Psoas muscle (tissue), 8 donors: ENCODE measurements around the gene ZNF385B. TPM values are rescaled to one million over a fixed set of nuclear protein-coding genes. Genes with fewer than 3 reads are reported as not detected.
A peak's percentile ranks its signal among the peaks of the same experiment; 100 is the strongest.

Source experiments
- ATAC-seq, 4 donors: fragments of 200-7000 bp; cut with Tn5 transposase; one replicate each; pipeline ENCODE4 v1.9.1; 2020; ENCODE audit warnings: moderate library complexity in 3 of 4, mild to moderate bottlenecking in 2 of 4
- DNase-seq, 2 donors: peaks; one replicate each; pipeline ENCODE4 v3.0.0-alpha.2; 2020
- H3K27ac ChIP-seq: fragments of 200-600 bp; one replicate; pipeline ENCODE4 v1.8.0; 2022
- H3K27me3 ChIP-seq, 3 donors: fragments of 200-600 bp in 1 of 3; one replicate each; pipeline versions ENCODE4 v1.6.1 to v1.8.0; 2013 to 2022; ENCODE audit warnings: low read length in 2 of 3, mild to moderate bottlenecking in 2 of 3, moderate library complexity in 1 of 3; ENCODE audit not compliant: insufficient read depth in 3 of 3
- H3K36me3 ChIP-seq, 2 donors: fragments of 200-600 bp in 1 of 2; one replicate each; pipeline versions ENCODE4 v1.6.1 to v1.8.0; 2013 to 2022; ENCODE audit warnings: low read depth in 1 of 2, mild to moderate bottlenecking in 1 of 2, moderate library complexity in 1 of 2; ENCODE audit not compliant: insufficient read depth in 1 of 2
- H3K4me1 ChIP-seq: fragments of 200-600 bp; one replicate; pipeline ENCODE4 v1.8.0; 2022
- H3K4me3 ChIP-seq: fragments of 200-600 bp; one replicate; pipeline ENCODE4 v1.8.0; 2022; ENCODE audit warnings: mild to moderate bottlenecking
- H3K9me3 ChIP-seq: fragments of 200-600 bp; one replicate; pipeline ENCODE4 v1.8.0; 2022
- WGBS, 3 donors: extraction: QIAGEN DNeasy Blood & Tissue Kit; methylation state at CpG; one replicate each; pipeline versions ENCODE4 v1.1.6 to v1.1.7; 2013; 5-methylcytosine and 5-hydroxymethylcytosine counted together
- intact Hi-C, 2 donors: fragments of 100-400 bp; cut with DNase I; formaldehyde crosslinking; loops; one replicate each; pipeline versions ENCODE4 v1.11.0 to v1.14.2; 2022
- polyA plus RNA-seq, 3 donors: library from polyadenylated mRNA; stranded (reverse); fragments of 200-250 nt; gene quantifications; one replicate each; pipeline ENCODE4 v1.2.3, GENCODE V29; 2013
- total RNA-seq, 4 donors: library from RNA; stranded (reverse); fragmentation: NEBNext Ultra II Directional in 2 of 4; extraction: Animal tissue kit (Norgen Biotek cat#: 25700) in 2 of 4; gene quantifications; one replicate each; pipeline versions ENCODE4 v1.2.1 to v1.2.4, GENCODE V29; 2021 to 2023
- TF ChIP-seq, protein P1 (sequence below): fragments of 200-600 bp; IDR thresholded peaks from one replicate; pipeline ENCODE4 v1.8.0; 2022; ENCODE audit warnings: antibody characterized with exemption
- donor health status: healthy with polysubstance abuse.
- donor health status: DM: no; HTN: no; CAD: no; lungs with moderate emphysema.
- donor health status: Bipolar disorder and iron deficiency.
- donor health status: healthy.
- donor health status: DM: yes; HTN: yes; CAD: no.
- donor health status: DM: no; HTN: no; CAD: no.
- donor health status: DM: no; HTN: no; CAD: no.
- donor health status: DM: yes; HTN: yes; CAD: no.

The ZNF385B gene
- total and polyA plus RNA-seq, 7 donors = 8.8 to 42.9 (median 18.1) TPM

DNA sequence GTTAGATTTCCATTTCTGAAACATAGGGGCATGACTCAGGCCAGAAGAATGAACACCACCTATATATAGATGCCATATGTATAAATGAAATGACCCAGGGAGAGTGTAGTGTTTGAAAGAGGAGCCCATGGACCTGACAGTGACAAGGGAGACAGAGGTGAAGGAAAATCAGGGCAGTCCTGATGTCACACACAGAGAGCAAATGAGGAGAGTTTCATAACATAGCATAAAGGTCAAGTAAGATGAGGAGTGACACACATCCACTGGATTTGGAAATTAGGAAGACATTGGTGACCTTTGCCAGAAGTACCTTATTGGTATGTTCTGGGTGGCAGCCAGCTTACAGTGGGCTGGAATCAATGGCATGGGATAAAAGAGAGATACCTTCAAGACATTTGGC is 276.7 kb downstream of the ZNF385B start:
- H3K9me3 ChIP-seq = peaks cover 7% of the 10 kb centered on the region
- peak; percentile 59 to 88 (median 76) for ATAC-seq
- TF ChIP-seq, protein P1, sequence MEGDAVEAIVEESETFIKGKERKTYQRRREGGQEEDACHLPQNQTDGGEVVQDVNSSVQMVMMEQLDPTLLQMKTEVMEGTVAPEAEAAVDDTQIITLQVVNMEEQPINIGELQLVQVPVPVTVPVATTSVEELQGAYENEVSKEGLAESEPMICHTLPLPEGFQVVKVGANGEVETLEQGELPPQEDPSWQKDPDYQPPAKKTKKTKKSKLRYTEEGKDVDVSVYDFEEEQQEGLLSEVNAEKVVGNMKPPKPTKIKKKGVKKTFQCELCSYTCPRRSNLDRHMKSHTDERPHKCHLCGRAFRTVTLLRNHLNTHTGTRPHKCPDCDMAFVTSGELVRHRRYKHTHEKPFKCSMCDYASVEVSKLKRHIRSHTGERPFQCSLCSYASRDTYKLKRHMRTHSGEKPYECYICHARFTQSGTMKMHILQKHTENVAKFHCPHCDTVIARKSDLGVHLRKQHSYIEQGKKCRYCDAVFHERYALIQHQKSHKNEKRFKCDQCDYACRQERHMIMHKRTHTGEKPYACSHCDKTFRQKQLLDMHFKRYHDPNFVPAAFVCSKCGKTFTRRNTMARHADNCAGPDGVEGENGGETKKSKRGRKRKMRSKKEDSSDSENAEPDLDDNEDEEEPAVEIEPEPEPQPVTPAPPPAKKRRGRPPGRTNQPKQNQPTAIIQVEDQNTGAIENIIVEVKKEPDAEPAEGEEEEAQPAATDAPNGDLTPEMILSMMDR = no peak
- no peak for DNase-seq
- H3K4me3 ChIP-seq = no peak overlapping the region
- intact Hi-C loops = no loop called here
- H3K27me3 ChIP-seq = no peaks in the 10 kb centered on the region
- H3K36me3 ChIP-seq = no peaks in the 10 kb centered on the region
- peak overlapping the region; percentile 32 for H3K27ac ChIP-seq
- peaks cover 13% of the 10 kb centered on the region for H3K4me1 ChIP-seq

DNA sequence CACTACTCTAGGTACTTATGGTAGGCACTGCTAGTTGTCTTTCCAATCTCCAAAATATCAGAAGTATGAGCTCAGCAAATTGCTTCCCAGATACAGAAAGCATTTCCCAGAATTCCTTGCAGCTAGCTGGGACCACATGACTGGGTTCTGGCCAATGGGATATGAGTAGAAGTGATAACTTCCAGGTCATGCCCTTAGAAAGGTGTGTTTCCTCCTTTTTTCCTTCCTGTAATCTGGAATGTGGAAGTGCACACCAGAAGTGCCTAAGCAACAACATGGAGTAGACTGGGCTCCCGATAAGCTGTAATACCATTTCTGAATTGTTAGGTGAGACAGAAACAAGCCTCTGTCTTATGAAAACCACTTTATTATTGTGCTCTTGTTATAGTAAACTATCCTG is 279.8 kb downstream of the ZNF385B start:
- H3K4me3 ChIP-seq = no peak overlapping the region
- ATAC-seq (no peak), DNase-seq (no peak)
- H3K4me1 ChIP-seq = peaks cover 9% of the 10 kb centered on the region
- WGBS, 3 donors = 93 to 100% (median 93%) methylated on average over 1 of the region's 1 CpG
- TF ChIP-seq, protein P1 = no peak
- no peak overlapping the region for H3K27ac ChIP-seq
- peaks cover 7% of the 10 kb centered on the region for H3K9me3 ChIP-seq
- H3K27me3 ChIP-seq = no peaks in the 10 kb centered on the region
- H3K36me3 ChIP-seq = no peaks in the 10 kb centered on the region
- intact Hi-C loops = loop anchor here in 1 of 2 donors (2.0 kb wide), 1 partner anchor 45 kb away; no protein-coding TSS in a partner anchor

DNA sequence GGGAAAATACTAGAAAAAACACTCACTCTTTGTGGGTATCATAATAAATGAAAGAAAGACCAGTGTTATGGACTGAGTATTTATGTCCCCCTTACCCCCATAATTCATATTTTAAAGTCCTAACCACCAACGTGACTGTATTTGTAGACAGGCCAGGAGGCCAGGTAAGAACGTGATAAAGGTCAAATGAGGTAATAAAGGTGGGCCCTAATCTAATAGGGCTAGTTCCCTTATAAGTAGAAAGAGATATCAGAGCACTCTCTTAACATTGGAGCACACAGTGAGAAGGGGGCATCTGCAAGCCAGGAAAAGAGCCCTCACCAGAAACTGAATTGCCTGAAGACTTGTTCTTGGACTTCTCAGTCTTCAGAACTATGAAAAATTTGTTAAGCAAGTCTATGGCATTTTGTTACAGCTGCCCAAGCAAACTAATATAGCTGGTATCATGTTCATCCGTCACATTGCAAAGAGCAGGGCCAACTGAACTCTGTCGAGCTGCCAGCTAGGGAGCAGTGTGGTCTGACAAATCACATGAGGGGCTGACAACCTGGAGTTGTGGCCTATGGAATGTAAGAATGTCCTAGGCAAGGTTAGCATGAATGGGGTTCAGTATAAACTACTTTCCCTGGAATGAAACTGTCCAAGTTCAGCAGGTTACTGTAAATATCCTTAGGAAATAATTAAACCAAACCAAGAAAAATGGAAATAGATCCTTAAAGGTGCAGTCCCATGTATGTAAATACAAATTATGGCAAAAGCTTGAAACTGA is 280.9 kb downstream of the ZNF385B start:
- Histone ChIP-seq H3K9me3 (peaks cover 7% of the 10 kb centered on the region), H3K4me1 (peaks cover 9% of the 10 kb centered on the region), H3K27me3 (no peaks in the 10 kb centered on the region), H3K4me3 (no peak overlapping the region), H3K36me3 (no peaks in the 10 kb centered on the region), H3K27ac (no peak overlapping the region)
- intact Hi-C loops = no loop called here
- TF ChIP-seq, protein P1 = no peak
- DNase-seq (peak; percentile 36 to 62), ATAC-seq (peak; percentile 61 to 90 (median 80))
- 22 to 28% (median 27%) methylated on average over 4 of the region's 4 CpGs for WGBS, 3 donors

DNA sequence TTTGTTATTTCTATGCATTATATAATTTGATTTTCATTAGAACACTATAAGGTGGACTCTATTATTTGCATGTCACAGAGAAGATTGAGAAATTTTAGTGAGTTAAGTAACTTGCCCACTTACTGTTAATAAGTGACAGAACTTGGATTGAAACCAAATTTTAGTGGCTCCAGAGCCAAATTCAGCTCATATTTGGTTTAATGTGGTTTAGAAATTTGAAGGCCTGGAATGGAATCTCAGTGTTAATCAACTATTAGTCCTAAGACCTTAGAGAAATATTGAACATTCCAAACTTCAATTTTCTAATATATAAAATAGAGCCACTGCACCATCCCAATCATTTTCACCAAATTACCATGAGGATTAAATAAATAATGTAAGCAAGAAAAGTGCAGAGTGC is 281.6 kb downstream of the ZNF385B start:
- peaks cover 5% of the 10 kb centered on the region for H3K4me1 ChIP-seq
- no peaks in the 10 kb centered on the region for H3K36me3 ChIP-seq
- TF ChIP-seq, protein P1 = no peak
- H3K4me3 ChIP-seq = no peak overlapping the region
- ATAC-seq (no peak), DNase-seq (no peak)
- no peak overlapping the region for H3K27ac ChIP-seq
- peaks cover 7% of the 10 kb centered on the region for H3K9me3 ChIP-seq
- intact Hi-C loops = no loop called here
- H3K27me3 ChIP-seq = no peaks in the 10 kb centered on the region
